GM19395 (cell line): Measurements from ENCODE around the gene GOLGA6L10.
"Not testable (repeated sequence)": the region's sequence is repeated elsewhere in the genome, so short reads cannot be mapped to it uniquely, and the experiment has no call there.

Experiments used
- ATAC-seq: cut with Tn5 transposase; IDR thresholded peaks from one replicate; pipeline ENCODE4 v1.9.1; 2021; ENCODE audit warnings: mild to moderate bottlenecking, moderate library complexity; ENCODE audit not compliant: unreplicated experiment

GOLGA6L10 gene

DNA sequence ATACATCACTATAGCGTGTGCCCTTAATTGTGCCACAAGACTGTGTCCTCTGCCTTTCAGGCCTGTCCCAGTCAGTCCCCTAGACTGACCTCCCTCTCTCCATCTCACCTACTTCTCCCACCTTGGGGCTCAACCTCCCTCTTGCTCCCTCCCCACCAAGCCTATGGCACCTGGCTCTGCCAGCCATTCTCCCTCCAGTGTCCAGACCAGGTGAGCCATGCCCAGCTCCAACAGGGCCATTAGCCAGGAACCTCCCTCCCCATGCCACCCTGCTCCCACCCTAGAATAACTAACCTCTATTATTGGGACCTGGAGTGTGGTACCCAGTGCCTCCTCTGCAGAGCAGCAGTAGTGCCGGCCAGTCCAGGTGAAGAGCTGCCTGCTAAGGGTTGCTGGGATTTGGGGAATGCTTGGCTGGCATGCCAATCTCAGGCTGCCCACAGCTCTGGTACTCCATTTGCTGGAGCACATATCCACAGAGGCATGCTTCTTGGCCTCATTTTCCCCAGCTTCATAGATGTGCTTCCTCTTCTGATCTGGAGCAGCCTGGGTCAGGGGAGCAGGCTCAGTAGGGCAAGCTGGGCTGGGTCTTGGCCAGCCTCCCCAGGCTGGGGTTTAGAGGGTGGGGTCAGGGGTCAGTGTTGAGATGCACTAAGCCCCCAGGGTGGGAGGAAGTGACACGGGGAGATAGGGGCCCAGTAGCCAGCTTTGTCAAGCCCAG is 47.8 kb downstream of the GOLGA6L10 start:
- no peak for ATAC-seq

DNA sequence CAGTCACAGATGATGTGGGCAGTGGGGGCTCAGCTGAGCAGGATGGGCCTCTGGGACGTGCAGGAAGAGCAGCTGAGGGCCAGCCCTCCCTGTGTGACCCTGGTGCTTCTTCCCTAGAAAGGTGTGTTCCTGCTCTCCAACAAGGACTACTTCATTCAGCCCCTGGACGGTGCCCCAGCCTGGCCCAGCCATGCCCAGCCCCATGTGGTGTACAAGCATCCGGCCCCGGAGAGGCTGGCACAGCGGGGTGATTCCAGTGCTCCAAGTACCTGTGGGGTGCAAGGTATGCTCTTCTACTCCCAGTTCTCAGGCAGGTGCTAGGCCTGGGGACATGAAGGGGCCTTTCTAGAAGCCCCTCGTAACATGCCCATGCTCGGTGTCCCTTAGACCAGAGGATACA is 48.4 kb downstream of the GOLGA6L10 start:
- no peak for ATAC-seq

DNA sequence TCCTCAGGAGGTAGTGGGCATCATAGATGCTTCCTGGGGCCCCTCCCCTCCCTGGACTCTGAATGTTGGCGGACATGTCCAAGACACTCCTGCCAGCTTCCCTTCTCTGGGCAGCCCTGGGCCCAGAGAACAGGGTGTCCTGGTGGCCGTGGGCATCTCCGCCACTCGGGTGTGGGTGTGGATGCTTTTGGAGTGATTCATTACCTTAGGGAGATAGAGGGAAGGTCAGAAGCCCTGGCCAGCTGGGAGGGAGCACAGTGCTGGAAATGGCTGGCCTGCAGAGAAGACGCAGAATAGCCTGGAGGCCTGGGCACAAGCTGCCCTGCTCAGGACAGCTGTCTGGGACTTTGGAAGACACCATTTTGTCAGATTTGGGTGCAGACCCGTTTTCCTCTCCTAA is 48.9 kb downstream of the GOLGA6L10 start:
- ATAC-seq, result not testable (repeated sequence)

DNA sequence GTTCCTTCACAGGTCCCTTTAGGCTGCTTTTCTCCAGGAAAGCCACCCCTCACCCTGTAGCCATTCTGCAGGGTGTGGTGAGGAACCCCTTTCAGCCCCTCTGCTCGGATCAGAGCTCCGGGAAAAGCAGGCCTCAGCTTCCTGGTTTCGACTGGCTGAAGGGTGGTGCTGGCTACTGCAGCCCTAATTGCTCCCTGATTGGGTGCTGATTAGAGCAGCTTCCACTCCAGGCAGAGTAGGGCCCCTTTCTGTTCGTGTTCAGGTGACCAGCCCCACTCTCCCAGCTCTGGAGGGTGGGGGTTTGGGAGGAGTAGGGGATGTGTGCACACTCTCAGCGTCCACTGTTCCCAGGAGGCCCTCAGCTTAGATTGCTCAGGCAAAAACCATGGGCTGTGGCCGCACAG is 49.8 kb downstream of the GOLGA6L10 start:
- not testable (repeated sequence) for ATAC-seq

DNA sequence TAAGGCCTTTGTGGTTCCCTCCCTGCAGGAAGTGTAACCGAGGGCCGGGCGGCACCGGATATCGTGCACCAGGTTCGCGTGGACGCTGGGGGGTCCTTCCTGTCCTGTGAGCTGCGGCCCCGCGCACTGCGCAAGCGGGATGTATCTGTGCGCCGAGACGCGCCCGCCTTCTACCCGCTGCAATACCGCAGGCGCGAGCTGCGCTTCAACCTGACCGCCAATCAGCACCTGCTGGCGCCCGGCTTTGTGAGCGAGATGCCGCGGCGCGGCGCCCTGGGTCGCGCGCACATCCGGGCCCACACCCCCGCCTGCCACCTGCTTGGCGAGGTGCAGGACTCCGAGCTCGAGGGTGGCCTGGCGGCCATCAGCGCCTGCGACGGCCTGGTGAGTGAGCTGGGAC is 50.8 kb downstream of the GOLGA6L10 start:
- ATAC-seq, result no peak

DNA sequence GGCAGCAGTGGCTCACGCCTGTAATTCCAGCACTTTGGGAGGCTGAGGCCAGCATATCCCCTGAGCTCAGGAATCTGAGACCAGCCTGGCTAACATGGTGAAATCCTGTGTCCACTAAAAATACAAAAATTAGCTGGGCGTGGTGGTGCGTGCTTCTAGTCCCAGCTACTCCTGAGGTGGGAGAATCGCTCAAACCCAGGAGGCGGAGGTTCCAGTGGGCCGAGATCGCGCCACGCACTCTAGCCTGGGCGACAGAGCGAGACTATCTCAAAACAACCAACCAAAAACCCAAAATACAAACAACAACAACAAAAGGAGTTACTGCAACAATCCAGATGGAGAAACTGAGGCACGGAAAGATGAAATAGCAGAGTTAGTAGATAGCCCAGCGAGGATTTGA is 51.2 kb downstream of the GOLGA6L10 start:
- no peak for ATAC-seq

DNA sequence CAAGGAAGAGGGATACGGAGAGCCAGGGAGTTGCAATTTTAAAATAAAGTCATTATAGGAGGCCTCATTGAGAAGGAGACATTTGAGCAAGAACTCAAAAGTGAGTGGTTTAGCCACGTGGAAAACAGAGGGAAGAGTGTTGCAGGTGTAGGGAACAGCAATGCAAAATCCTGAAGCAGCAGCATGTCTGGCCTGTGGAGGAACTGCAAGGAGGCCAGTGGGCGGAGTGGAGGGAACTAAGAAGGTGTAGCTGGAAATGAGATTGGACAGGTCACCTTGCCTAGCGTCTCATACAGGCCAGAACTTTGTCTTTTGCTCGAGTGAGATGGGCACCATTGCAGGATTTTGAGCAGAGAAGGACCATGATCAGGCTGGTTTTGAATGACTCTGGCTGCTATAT is 51.7 kb downstream of the GOLGA6L10 start:
- no peak for ATAC-seq

DNA sequence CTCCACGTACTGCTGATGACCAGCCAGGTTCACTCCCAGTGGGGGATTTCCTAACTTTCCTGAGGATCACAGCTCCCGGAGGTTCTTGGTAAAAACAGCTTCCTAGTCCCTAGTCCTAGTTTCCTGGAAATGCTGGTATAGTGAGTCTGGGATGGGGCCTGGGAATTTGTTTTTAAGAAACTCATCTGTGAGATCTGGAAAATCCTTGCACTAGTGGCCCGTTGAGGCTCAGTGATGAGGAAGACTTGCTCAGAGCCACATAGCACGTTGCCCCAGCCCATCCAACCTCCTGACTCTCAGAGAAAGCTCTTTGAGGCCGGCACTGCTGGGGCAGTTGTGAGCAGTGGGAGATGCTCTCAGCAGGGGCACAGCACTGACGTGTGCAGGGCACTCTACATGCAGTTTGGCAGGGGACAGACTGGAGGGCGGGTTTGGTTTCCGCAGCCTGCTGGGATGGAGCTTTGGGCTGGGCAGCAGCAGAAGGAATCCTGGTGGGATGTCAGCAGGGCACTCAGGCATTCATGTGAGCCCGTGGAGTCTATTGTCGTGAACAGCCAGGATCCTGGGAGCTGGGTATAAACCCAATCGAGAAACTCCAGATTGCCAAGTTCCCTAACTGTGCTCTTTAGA is 55.1 kb downstream of the GOLGA6L10 start:
- ATAC-seq, result no peak

DNA sequence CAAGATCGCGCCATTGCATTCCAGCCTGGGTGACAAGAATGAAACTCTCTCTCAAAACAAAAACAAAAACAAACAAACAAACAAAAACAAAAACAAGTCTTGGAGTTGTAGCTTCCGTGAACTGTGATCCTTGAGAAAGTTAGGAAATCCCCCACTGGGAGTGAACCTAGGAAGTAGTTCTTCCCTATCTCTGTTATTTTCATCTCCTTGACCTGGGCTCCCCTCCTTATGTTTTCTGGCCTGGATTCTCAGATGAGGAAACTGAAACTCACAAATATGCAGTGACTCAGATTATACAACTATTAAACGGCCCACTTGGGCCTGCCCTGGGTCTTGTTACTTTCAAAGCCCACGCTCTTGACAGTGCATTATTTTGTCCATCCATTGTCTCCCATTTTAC is 57.0 kb downstream of the GOLGA6L10 start:
- no peak for ATAC-seq
